Muscle layer of duodenum (tissue), 2 donors: ENCODE measurements around the gene BRSK2.

Source experiments
- H3K27ac ChIP-seq: one replicate; pipeline ENCODE4 v1.7.0; 2013; ENCODE audit warnings: mild to moderate bottlenecking, low read length
- H3K27me3 ChIP-seq: one replicate; pipeline ENCODE4 v1.7.0; 2013; ENCODE audit warnings: low read depth, mild to moderate bottlenecking, control low read depth, low read length
- H3K36me3 ChIP-seq, 2 donors: one replicate each; pipeline ENCODE4 v1.7.0; 2013; ENCODE audit warnings: low read length in 2 of 2, control low read depth in 1 of 2, mild to moderate bottlenecking in 1 of 2; ENCODE audit not compliant: insufficient read depth in 2 of 2, control insufficient read depth in 1 of 2
- H3K4me1 ChIP-seq, 2 donors: one replicate each; pipeline ENCODE4 v1.7.0; 2013; ENCODE audit warnings: low read length in 2 of 2, mild to moderate bottlenecking in 2 of 2, control low read depth in 1 of 2, moderate library complexity in 1 of 2; ENCODE audit not compliant: insufficient read depth in 2 of 2, control insufficient read depth in 1 of 2
- H3K4me3 ChIP-seq, 2 donors: one replicate each; pipeline ENCODE4 v1.7.0; 2013; ENCODE audit warnings: low read length in 2 of 2, low read depth in 1 of 2, mild to moderate bottlenecking in 1 of 2
- H3K9me3 ChIP-seq, 2 donors: one replicate each; pipeline ENCODE4 v1.7.0; 2013; ENCODE audit warnings: low read length in 2 of 2, control low read depth in 1 of 2, mild to moderate bottlenecking in 1 of 2; ENCODE audit not compliant: control insufficient read depth in 1 of 2
- donor health status: healthy.

Gene BRSK2

DNA sequence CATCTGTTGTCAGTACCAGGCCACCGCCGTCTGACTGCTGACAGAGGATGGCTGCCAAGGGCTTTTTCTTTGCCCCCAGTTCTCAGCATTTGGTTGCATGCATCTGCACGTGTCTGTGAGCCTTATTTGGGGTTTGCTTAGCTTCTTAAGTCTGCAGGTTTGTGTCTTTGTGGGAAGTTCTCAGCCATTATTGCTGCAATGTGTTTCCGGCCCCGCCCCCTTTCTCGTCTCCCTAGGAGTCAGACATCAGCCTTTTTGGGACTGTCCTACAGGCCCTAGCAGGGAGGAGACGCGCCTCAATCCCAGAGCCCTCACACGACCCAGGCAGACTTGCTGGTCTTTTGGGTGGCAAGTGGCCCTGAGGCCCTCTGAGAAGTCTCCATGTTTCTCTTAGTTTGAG is 88.8 kb downstream of the BRSK2 start:
- Histone ChIP-seq H3K27ac (no peak overlapping the region), H3K36me3 (peaks cover 42 to 60% of the 10 kb centered on the region in 2 donors), H3K9me3 (no peaks in the 10 kb centered on the region), H3K4me3 (no peak overlapping the region), H3K27me3 (no peaks in the 10 kb centered on the region), H3K4me1 (peaks cover 0 to 52% of the 10 kb centered on the region in 2 donors)

- Histone ChIP-seq H3K4me3 (no peak overlapping the region), H3K9me3 (no peaks in the 10 kb centered on the region), H3K4me1 (peaks cover 0 to 58% of the 10 kb centered on the region in 2 donors), H3K36me3 (peaks cover 42 to 54% of the 10 kb centered on the region in 2 donors), H3K27me3 (no peaks in the 10 kb centered on the region), H3K27ac (no peak overlapping the region)
Observed at GRCh38 chr11:1479006-1479677, 89.4 kb downstream of the BRSK2 start.

GRCh38 chr11:1479678-1480118 is 90.0 kb downstream of the BRSK2 start:
- no peak overlapping the region for H3K27ac ChIP-seq
- peaks cover 0 to 63% of the 10 kb centered on the region in 2 donors for H3K4me1 ChIP-seq
- H3K9me3 ChIP-seq, result no peaks in the 10 kb centered on the region
- H3K4me3 ChIP-seq, result no peak overlapping the region
- H3K27me3 ChIP-seq, result no peaks in the 10 kb centered on the region
- H3K36me3 ChIP-seq, result peaks cover 42 to 50% of the 10 kb centered on the region in 2 donors

GRCh38 chr11:1480191-1480554 is 90.4 kb downstream of the BRSK2 start:
- Histone ChIP-seq H3K9me3 (no peaks in the 10 kb centered on the region), H3K27ac (no peak overlapping the region), H3K27me3 (no peaks in the 10 kb centered on the region), H3K36me3 (peaks cover 41 to 46% of the 10 kb centered on the region in 2 donors), H3K4me1 (peaks cover 0 to 68% of the 10 kb centered on the region in 2 donors), H3K4me3 (no peak overlapping the region)

- peaks cover 34 to 39% of the 10 kb centered on the region in 2 donors for H3K36me3 ChIP-seq
- H3K27me3 ChIP-seq, result no peaks in the 10 kb centered on the region
- H3K4me3 ChIP-seq, result no peak overlapping the region
- peaks cover 0 to 75% of the 10 kb centered on the region in 2 donors for H3K4me1 ChIP-seq
- no peaks in the 10 kb centered on the region for H3K9me3 ChIP-seq
- no peak overlapping the region for H3K27ac ChIP-seq
Observed at GRCh38 chr11:1480555-1481482, 91.1 kb downstream of the BRSK2 start.

- H3K9me3 ChIP-seq, result no peaks in the 10 kb centered on the region
- no peaks in the 10 kb centered on the region for H3K27me3 ChIP-seq
- H3K27ac ChIP-seq, result no peak overlapping the region
- peaks cover under 1 to 81% of the 10 kb centered on the region in 2 donors for H3K4me1 ChIP-seq
- H3K36me3 ChIP-seq, result peaks cover 28 to 33% of the 10 kb centered on the region in 2 donors
- no peak overlapping the region for H3K4me3 ChIP-seq
Observed at GRCh38 chr11:1481483-1481825, 91.7 kb downstream of the BRSK2 start.

DNA sequence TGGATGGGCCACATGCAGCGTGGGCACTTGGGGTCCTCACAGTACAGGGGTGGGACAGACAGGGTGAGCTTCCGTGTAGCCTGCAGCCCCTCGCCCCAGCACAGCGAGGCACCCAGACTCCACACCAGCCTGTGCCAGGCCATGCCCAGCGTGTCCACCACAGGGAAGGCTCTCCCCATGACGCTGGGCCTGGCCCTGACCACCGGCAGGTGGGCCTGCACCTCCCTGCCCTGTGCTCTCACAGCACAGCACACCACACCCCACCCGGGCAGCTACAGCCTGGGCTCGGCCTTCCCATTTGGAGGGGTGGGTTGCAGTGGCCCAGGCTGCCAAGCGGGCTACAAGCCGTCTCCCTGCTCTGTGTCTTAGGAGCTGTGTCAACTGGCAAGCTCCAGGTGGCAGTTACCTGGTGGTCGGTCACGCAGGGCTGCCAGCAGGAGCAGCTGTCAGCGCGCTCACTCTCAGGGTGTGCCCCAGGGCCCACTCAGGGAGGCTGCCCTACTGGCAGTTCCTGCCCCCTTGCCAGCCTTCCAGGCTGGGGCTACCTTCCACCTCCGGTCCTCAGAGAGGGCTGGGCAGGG is 92.2 kb downstream of the BRSK2 start:
- Histone ChIP-seq H3K27ac (peak overlapping the region; percentile 31), H3K36me3 (peaks cover 23 to 33% of the 10 kb centered on the region in 2 donors), H3K4me1 (peaks cover 3 to 86% of the 10 kb centered on the region in 2 donors)

DNA sequence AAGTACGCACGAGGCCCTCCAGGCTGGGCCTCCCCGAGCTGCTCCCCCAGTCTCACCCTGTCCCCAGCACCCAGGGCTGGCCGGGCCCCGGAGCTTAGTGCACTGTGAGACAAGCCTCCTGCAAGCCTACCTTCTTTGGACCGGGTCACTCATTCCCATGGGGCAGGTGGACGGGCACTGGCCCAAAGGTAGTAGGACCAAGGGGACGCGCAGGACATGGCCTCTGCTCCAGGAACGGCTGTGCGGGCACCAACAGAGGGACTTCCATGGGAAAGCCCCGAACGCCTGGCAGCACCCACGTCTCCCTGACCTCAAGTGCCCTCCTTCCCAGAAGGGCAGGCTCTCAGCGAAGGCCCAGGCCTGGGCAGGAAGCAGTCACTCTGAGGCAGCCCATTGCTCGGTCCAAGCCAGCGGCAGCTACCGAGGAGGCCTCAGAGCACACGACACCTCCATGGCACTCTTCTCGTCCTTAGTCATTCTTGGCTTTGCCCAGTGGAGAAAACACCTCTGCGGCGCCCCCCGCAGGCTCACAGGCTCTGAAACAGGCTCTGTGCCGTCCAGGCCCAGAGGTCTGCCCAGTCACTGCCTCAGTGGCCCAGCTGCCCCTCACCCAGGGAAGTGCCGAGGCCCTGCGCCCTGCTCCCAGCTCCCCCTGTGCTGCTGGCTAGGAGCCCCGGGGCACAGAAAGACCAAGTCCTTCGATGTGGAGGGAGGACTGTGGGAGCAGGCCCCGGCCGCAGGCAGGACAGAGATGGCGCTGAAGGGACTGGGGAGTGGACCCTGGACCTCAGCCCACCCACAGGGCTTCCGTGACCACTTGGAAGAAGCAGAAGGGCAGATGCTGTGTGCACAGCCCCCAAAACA is 93.1 kb downstream of the BRSK2 start:
- H3K27me3 ChIP-seq, result no peaks in the 10 kb centered on the region
- peaks cover 12 to 95% of the 10 kb centered on the region in 2 donors for H3K4me1 ChIP-seq

More for the DNA sequence above, 92.2 kb downstream of the BRSK2 start:
- Histone ChIP-seq H3K4me3 (no peak overlapping the region), H3K9me3 (no peaks in the 10 kb centered on the region), H3K27me3 (no peaks in the 10 kb centered on the region)

GRCh38 chr11:1483445-1483961 is 93.8 kb downstream of the BRSK2 start:
- H3K9me3 ChIP-seq, result no peaks in the 10 kb centered on the region
- H3K4me1 ChIP-seq, result peaks cover 12 to 96% of the 10 kb centered on the region in 2 donors
- no peak overlapping the region for H3K4me3 ChIP-seq
- H3K27ac ChIP-seq, result no peak overlapping the region
- H3K27me3 ChIP-seq, result no peaks in the 10 kb centered on the region
- H3K36me3 ChIP-seq, result peaks cover 12 to 20% of the 10 kb centered on the region in 2 donors

More for the DNA sequence above, 93.1 kb downstream of the BRSK2 start:
- H3K36me3 ChIP-seq, result peaks cover 16 to 27% of the 10 kb centered on the region in 2 donors
- H3K9me3 ChIP-seq, result no peaks in the 10 kb centered on the region
- H3K4me3 ChIP-seq, result no peak overlapping the region
- peak overlapping the region; percentile 31 for H3K27ac ChIP-seq

DNA sequence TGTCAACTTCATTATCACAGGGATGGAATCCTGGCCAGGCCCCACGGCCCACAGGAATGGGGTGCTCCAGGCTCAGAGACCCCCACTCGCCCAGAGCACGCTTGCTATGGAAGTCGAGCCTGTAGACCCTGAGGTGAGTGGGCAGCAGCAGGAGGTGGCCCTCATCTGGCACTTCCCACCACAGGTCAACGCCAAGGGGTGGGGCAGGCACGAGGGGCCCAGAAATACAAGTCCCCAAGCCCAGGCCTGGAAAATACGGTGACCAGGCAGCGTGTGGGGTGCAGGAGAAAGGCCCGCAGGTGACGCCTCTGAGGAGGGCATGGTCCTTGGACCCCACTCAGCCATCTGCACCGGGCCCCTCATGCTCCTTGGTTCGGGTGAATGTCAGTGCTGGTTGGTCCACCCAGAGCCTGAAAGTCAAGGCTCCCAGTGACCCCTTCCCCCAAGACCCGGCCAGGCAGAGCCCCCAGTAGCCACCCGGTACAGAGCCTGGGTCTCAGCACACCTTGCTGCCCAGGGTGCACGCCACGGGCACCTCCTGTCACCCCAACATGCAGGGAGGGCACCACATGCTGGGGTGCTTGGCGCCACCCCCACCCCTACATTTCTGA is 94.4 kb downstream of the BRSK2 start:
- H3K4me1 ChIP-seq, result peaks cover 16 to 96% of the 10 kb centered on the region in 2 donors
- no peak overlapping the region for H3K27ac ChIP-seq
- no peak overlapping the region for H3K4me3 ChIP-seq
- peaks cover 7 to 14% of the 10 kb centered on the region in 2 donors for H3K36me3 ChIP-seq
- H3K9me3 ChIP-seq, result no peaks in the 10 kb centered on the region
- H3K27me3 ChIP-seq, result no peaks in the 10 kb centered on the region
